ENCODE results near the gene KIAA2012.
"Not testable (repeated sequence)": the region's sequence is repeated elsewhere in the genome, so short reads cannot be mapped to it uniquely, and the experiment has no call there.

KIAA2012 gene

GRCh38 chr2:202114291-202114690, 41.2 kb downstream of the KIAA2012 start:
- no peak overlapping the region for H3K4me3 ChIP-seq (ENCODE audit: low read depth, low read length)

GRCh38 chr2:202114795-202115194, 41.7 kb downstream of the KIAA2012 start:
- H3K4me3 ChIP-seq (ENCODE audit: low read depth, low read length): no peak overlapping the region

GRCh38 chr2:202115479-202115971, 42.5 kb downstream of the KIAA2012 start:
- no peak overlapping the region for H3K4me3 ChIP-seq (ENCODE audit: low read depth, low read length)

- H3K4me3 ChIP-seq (ENCODE audit: low read depth, low read length): no peak overlapping the region
These were observed 43.6 kb downstream of the KIAA2012 start for GRCh38 chr2:202116691-202117090.

- H3K4me3 ChIP-seq (ENCODE audit: low read depth, low read length): no peak overlapping the region
These were observed 45.1 kb downstream of the KIAA2012 start for GRCh38 chr2:202118168-202118567.

- no peak overlapping the region for H3K4me3 ChIP-seq (ENCODE audit: low read depth, low read length)
These were observed 47.8 kb downstream of the KIAA2012 start for GRCh38 chr2:202120828-202121227.

- no peak overlapping the region for H3K4me3 ChIP-seq (ENCODE audit: low read depth, low read length)
These were observed 48.6 kb downstream of the KIAA2012 start for GRCh38 chr2:202121532-202122162.

GRCh38 chr2:202122163-202122540, 49.1 kb downstream of the KIAA2012 start:
- H3K4me3 ChIP-seq (ENCODE audit: low read depth, low read length): no peak overlapping the region

GRCh38 chr2:202122980-202123720, 50.1 kb downstream of the KIAA2012 start:
- H3K4me3 ChIP-seq (ENCODE audit: low read depth, low read length): no peak overlapping the region

GRCh38 chr2:202124286-202124685, 51.2 kb downstream of the KIAA2012 start:
- H3K4me3 ChIP-seq (ENCODE audit: low read depth, low read length): no peak overlapping the region

- no peak overlapping the region for H3K4me3 ChIP-seq (ENCODE audit: low read depth, low read length)
These were observed 54.8 kb downstream of the KIAA2012 start for GRCh38 chr2:202127687-202128331.

- no peak overlapping the region for H3K4me3 ChIP-seq (ENCODE audit: low read depth, low read length)
These were observed 56.8 kb downstream of the KIAA2012 start for GRCh38 chr2:202129841-202130240.

- no peak overlapping the region for H3K4me3 ChIP-seq (ENCODE audit: low read depth, low read length)
These were observed 60.3 kb downstream of the KIAA2012 start for GRCh38 chr2:202133200-202133908.

- H3K4me3 ChIP-seq (ENCODE audit: low read depth, low read length): no peak overlapping the region
These were observed 60.8 kb downstream of the KIAA2012 start for GRCh38 chr2:202133909-202134265.

- no peak overlapping the region for H3K4me3 ChIP-seq (ENCODE audit: low read depth, low read length)
These were observed 62.2 kb downstream of the KIAA2012 start for GRCh38 chr2:202135091-202135874.

GRCh38 chr2:202136039-202136438, 63.0 kb downstream of the KIAA2012 start:
- H3K4me3 ChIP-seq (ENCODE audit: low read depth, low read length): not testable (repeated sequence)

- H3K4me3 ChIP-seq (ENCODE audit: low read depth, low read length): no peak overlapping the region
These were observed 63.5 kb downstream of the KIAA2012 start for GRCh38 chr2:202136526-202136925.

GRCh38 chr2:202140522-202141252, 67.6 kb downstream of the KIAA2012 start:
- H3K4me3 ChIP-seq (ENCODE audit: low read depth, low read length): no peak overlapping the region

GRCh38 chr2:202141329-202141947, 68.4 kb downstream of the KIAA2012 start:
- no peak overlapping the region for H3K4me3 ChIP-seq (ENCODE audit: low read depth, low read length)
